K562 (cell line): ENCODE data around the gene SRPK3. TPM values are rescaled to one million over a fixed set of nuclear protein-coding genes. Genes with fewer than 3 reads are reported as not detected.
A peak's percentile ranks its signal among the peaks of the same experiment; 100 is the strongest.

Source experiments
- BCLAF1 ChIP-seq, 2 experiments: fragments of 450-650 bp in 1 of 2; IDR thresholded peaks; 2 replicates each; pipeline ENCODE4 v1.6.1; 2011 to 2017; ENCODE audit warnings: low read depth in 2 of 2, antibody characterized with exemption in 1 of 2, borderline replicate concordance in 1 of 2, low read length in 1 of 2, mild to moderate bottlenecking in 1 of 2, mixed read lengths in 1 of 2; ENCODE audit not compliant: control insufficient read depth in 1 of 2
- BCOR ChIP-seq: fragments of 450-650 bp; IDR thresholded peaks from 2 replicates; pipeline ENCODE4 v1.6.1; 2016
- CREM ChIP-seq: IDR thresholded peaks from 2 replicates; pipeline ENCODE4 v1.6.1; 2014; ENCODE audit warnings: antibody characterized with exemption, low read depth
- FUS ChIP-seq: fragments of 200-400 bp; formaldehyde crosslinking; optimal IDR thresholded peaks from 2 replicates; pipeline ENCODE3; 2017; ENCODE audit warnings: low read depth, low read length
- HSF4 ChIP-seq: fragments of 250-450 bp; sonication (Bioruptor Pico); IDR thresholded peaks from 2 replicates; pipeline ENCODE4 v2.1.2; 2022; ENCODE audit warnings: mild to moderate bottlenecking, moderate library complexity, borderline replicate concordance
- ID3 ChIP-seq, 2 experiments: fragments of 250-450 bp in 1 of 2; fragments of 450-650 bp in 1 of 2; sonication (Bioruptor Pico) in 1 of 2; IDR thresholded peaks; 2 replicates each; pipeline versions ENCODE4 v1.6.1 to v1.8.0; 2016 to 2021; ENCODE audit warnings: mild to moderate bottlenecking in 2 of 2, moderate library complexity in 2 of 2, missing compliant biosample characterization in 1 of 2, missing genetic modification characterization in 1 of 2
- JUN ChIP-seq, 2 experiments: sonication (generic) in 1 of 2; formaldehyde crosslinking in 1 of 2; IDR thresholded peaks; 2 replicates each; pipeline versions ENCODE4 v1.6.1 to v1.8.0; 2012 to 2022; ENCODE audit warnings: borderline replicate concordance in 2 of 2, mild to moderate bottlenecking in 2 of 2, improper control_type of control experiment in 1 of 2, low read depth in 1 of 2, low read length in 1 of 2, missing genetic modification reagents in 1 of 2
- PPARD ChIP-seq: fragments of 250-450 bp; sonication (Bioruptor Pico); IDR thresholded peaks from 2 replicates; pipeline ENCODE4 v1.8.0; 2022; ENCODE audit warnings: inconsistent platforms, mild to moderate bottlenecking, moderate library complexity
- RBM25 ChIP-seq: fragments of 200-400 bp; formaldehyde crosslinking; IDR thresholded peaks from 2 replicates; pipeline ENCODE4 v1.6.1; 2018; ENCODE audit warnings: low read length, low read depth, moderate library complexity; ENCODE audit not compliant: severe bottlenecking
- RFX7 ChIP-seq: fragments of 250-450 bp; sonication (Bioruptor Pico); IDR thresholded peaks from 2 replicates; pipeline ENCODE4 v1.5.1; 2021; ENCODE audit warnings: mild to moderate bottlenecking
- SMAD4 ChIP-seq: fragments of 250-450 bp; sonication (Bioruptor Pico); conservative IDR thresholded peaks from 2 replicates; pipeline ENCODE4 v1.8.0; 2021; ENCODE audit warnings: inconsistent platforms, mild to moderate bottlenecking, moderate library complexity
- SNRNP70 ChIP-seq: fragments of 200-400 bp; formaldehyde crosslinking; optimal IDR thresholded peaks from 2 replicates; pipeline ENCODE3; 2017; ENCODE audit warnings: low read depth, low read length
- VEZF1 ChIP-seq: fragments of 200-800 bp; sonication (Bioruptor generic); IDR thresholded peaks from 2 replicates; pipeline ENCODE4 v1.6.1; 2017; ENCODE audit warnings: missing genetic modification characterization, missing compliant biosample characterization
- ZBTB2 ChIP-seq: fragments of 450-650 bp; IDR thresholded peaks from 2 replicates; pipeline ENCODE4 v1.6.1; 2016; ENCODE audit warnings: antibody characterized with exemption
- ZNF124 ChIP-seq: sonication (generic); formaldehyde crosslinking; IDR thresholded peaks from 2 replicates; pipeline ENCODE4 v1.8.1; 2022; ENCODE audit warnings: missing genetic modification reagents
- ZNF253 ChIP-seq: fragments of 250-450 bp; sonication (Bioruptor Pico); conservative IDR thresholded peaks from 2 replicates; pipeline ENCODE4 v1.6.1; 2021; ENCODE audit warnings: mild to moderate bottlenecking
- ZNF436 ChIP-seq: fragments of 250-450, 450-650 bp; sonication (Bioruptor Pico); formaldehyde crosslinking; IDR thresholded peaks from 2 replicates; pipeline ENCODE4 v1.7.0; 2020; ENCODE audit warnings: mild to moderate bottlenecking
- ZNF511 ChIP-seq: sonication (generic); formaldehyde crosslinking; IDR thresholded peaks from 2 replicates; pipeline ENCODE4 v1.8.0; 2022; ENCODE audit warnings: mild to moderate bottlenecking, missing genetic modification reagents
- polyA plus RNA-seq, 8 experiments: library from polyadenylated mRNA; depleted of rRNA in 4 of 8; stranded (reverse) in 5 of 8; unstranded in 3 of 8; fragments of >200 nt; fragmentation: Nextera tagmentation in 2 of 8; fragmentation: Illumina TruSeq in 1 of 8; extraction: Ambion mirVana in 2 of 8; extraction: Trizol in 1 of 8; gene quantifications; 2 replicates each; pipeline versions ENCODE4 v1.2.1 to v1.2.3, GENCODE V29; 2011 to 2014; ENCODE audit warnings: inconsistent platforms in 1 of 8, missing spikeins in 1 of 8
- total RNA-seq, 7 experiments: library from RNA; depleted of rRNA in 6 of 7; stranded (reverse); fragments of >200 nt in 6 of 7; fragmentation: Illumina TruSeq in 2 of 7; extraction: Trizol in 2 of 7; gene quantifications; 2 replicates each; pipeline versions ENCODE4 v1.2.1 to v1.2.3, GENCODE V29; 2011 to 2021; ENCODE audit warnings: low replicate concordance in 1 of 7

Gene SRPK3
- total and polyA plus RNA-seq, 9 of the 15 experiments (the other 6 are each of a cell fraction or from before 2014, with no cell fraction given): 0.01 to 0.09 (median 0.04) TPM; not detected in 2

- TF ChIP-seq ZNF436 (CRISPR knock-in tag): no peak
- no peak for TF ChIP-seq PPARD
- TF ChIP-seq ID3 (CRISPR knock-in tag; IDR thresholded peaks at IDR 0.05): no peak
- TF ChIP-seq ID3 (tag; IDR thresholded peaks at IDR 0.05): no peak
- no peak for TF ChIP-seq BCLAF1 (IDR thresholded peaks at IDR 0.05; ENCODE audit: borderline replicate concordance in 1 of 2, control insufficient read depth in 1 of 2, low read depth in 2 of 2, low read length in 1 of 2)
- TF ChIP-seq VEZF1: peak; percentile 98
- 0 out of 2 replicates have a peak, but pooled peaks have one; percentile 31 for TF ChIP-seq JUN (IDR thresholded peaks at IDR 0.05; ENCODE audit: borderline replicate concordance, low read depth, low read length)
- TF ChIP-seq JUN (CRISPR knock-in tag; IDR thresholded peaks at IDR 0.05; ENCODE audit: borderline replicate concordance): no peak
- peak; percentile 96 for TF ChIP-seq CREM
- no peak for TF ChIP-seq HSF4 (CRISPR knock-in tag)
- no peak for TF ChIP-seq RFX7 (CRISPR knock-in tag)
- no peak for TF ChIP-seq BCOR
- TF ChIP-seq ZNF253 (CRISPR knock-in tag): no peak
- TF ChIP-seq ZNF124: no peak
- no peak for TF ChIP-seq SNRNP70
- TF ChIP-seq SMAD4 (CRISPR knock-in tag): peak; percentile 24; the same call in 1 of the 2 replicates
- TF ChIP-seq ZNF511: no peak
- TF ChIP-seq FUS: no peak
- TF ChIP-seq RBM25: peak; percentile 94
- peak; percentile 94 for TF ChIP-seq ZBTB2
Measured at GRCh38 chrX:153794018-153794896, 13.4 kb downstream of the SRPK3 start, which contains the start of the genes IDH3G and SSR4 (continued).
